Esophagus squamous epithelium (tissue), 4 donors: Measurements from ENCODE around the gene PSPN.

Experiments used
- POLR2A ChIP-seq, 4 donors: fragments of 450-650 bp; IDR thresholded peaks; one replicate each; pipeline ENCODE4 v1.6.1; 2017; ENCODE audit warnings: antibody characterized with exemption in 4 of 4, mild to moderate bottlenecking in 4 of 4, moderate library complexity in 3 of 4
- TF ChIP-seq, protein P1 (sequence below), 6 experiments: fragments of 450-650 bp in 4 of 6; fragments of 200-600 bp in 2 of 6; sonication (generic) in 2 of 6; IDR thresholded peaks; one replicate each; pipeline ENCODE4 v1.5.1; 2016 to 2019; ENCODE audit warnings: antibody characterized with exemption in 6 of 6, mild to moderate bottlenecking in 4 of 6, moderate library complexity in 4 of 6

DNA sequence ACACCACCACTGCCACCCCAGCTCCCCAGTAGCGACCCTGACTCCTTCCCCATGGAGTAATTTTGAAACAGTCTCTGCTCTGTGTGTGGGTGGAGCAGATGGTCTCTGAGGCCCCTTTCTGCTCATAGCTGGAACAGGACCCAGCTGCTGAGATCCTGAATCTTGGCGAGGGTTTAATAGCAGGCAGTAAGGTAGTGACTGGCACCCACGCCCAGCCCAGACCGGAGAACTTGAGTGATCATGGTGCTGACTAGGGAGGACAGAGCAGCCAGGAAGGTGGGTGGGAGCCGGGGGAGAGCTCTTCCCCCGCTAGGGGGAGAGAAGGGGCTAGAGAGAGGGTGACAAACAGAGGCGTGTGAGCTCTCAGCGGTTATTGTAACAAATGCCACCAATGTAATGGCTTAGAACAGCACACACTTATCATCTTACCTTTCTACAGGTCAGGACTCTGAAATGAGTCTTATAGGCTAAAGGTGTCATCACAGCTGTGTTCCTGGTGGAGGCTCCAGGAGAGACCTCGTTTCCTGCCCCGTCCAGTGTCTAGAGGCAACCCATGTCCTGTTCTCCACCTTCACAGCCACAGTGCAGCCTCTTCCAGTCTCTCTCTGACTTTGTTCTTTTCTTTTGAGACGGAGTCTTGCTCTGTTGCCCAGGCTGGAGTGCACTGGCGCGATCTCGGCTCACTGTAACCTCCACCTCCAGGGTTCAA, 35.1 kb downstream of the PSPN start:
- TF ChIP-seq POLR2A (IDR thresholded peaks at IDR 0.05): no peak
- TF ChIP-seq, protein P1, sequence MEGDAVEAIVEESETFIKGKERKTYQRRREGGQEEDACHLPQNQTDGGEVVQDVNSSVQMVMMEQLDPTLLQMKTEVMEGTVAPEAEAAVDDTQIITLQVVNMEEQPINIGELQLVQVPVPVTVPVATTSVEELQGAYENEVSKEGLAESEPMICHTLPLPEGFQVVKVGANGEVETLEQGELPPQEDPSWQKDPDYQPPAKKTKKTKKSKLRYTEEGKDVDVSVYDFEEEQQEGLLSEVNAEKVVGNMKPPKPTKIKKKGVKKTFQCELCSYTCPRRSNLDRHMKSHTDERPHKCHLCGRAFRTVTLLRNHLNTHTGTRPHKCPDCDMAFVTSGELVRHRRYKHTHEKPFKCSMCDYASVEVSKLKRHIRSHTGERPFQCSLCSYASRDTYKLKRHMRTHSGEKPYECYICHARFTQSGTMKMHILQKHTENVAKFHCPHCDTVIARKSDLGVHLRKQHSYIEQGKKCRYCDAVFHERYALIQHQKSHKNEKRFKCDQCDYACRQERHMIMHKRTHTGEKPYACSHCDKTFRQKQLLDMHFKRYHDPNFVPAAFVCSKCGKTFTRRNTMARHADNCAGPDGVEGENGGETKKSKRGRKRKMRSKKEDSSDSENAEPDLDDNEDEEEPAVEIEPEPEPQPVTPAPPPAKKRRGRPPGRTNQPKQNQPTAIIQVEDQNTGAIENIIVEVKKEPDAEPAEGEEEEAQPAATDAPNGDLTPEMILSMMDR (IDR thresholded peaks at IDR 0.05): no peak
